Measurements from ENCODE around the gene RPL13A.
"Not testable (repeated sequence)": the region's sequence is repeated elsewhere in the genome, so short reads cannot be mapped to it uniquely, and the experiment has no call there.

RPL13A gene

GRCh38 chr19:49472936-49473335 lies 14.5 kb upstream of the RPL13A start:
- Histone ChIP-seq H3K4me3 (peak overlapping the region in 1 of 10 experiments; percentile 63; a peak in 1 of 20 replicates), H4K20me1 (peaks cover 0 to 15% (median 0%) of the 10 kb centered on the region in 11 experiments; a peak in 6 of 22 replicates), H3K36me3 (peaks cover 0 to 6% (median 0%) of the 10 kb centered on the region in 11 experiments; a peak in 5 of 22 replicates), H3K27ac (peak overlapping the region in 8 of 11 experiments; percentile 13 to 80 (median 66); a peak in 10 of 22 replicates), H3K9ac (peak overlapping the region in 9 of 11 experiments; percentile 12 to 80 (median 67); a peak in 12 of 22 replicates), H3K9me3 (replicated peaks in 1 of 11) (no peaks in the 10 kb centered on the region), H3K4me1 (peaks cover 50 to 92% (median 90%) of the 10 kb centered on the region in 10 experiments), H3K27me3 (no peaks in the 10 kb centered on the region), H3K4me2 (peak overlapping the region; percentile 80 to 96 (median 88))
- TF ChIP-seq Cebpa-rat (IDR thresholded peaks at IDR 0.05) = no peak

- H3K4me1 ChIP-seq = peaks cover 45 to 87% (median 84%) of the 10 kb centered on the region in 10 experiments
- H3K27ac ChIP-seq = peak overlapping the region in 9 of 11 experiments; percentile 53 to 80 (median 71); a peak in 15 of 22 replicates
- peaks cover 0 to 15% (median 0%) of the 10 kb centered on the region in 11 experiments; a peak in 6 of 22 replicates for H4K20me1 ChIP-seq
- H3K4me2 ChIP-seq = peak overlapping the region; percentile 80 to 96 (median 88)
- not testable (repeated sequence) for H3K27me3 ChIP-seq; H3K36me3 ChIP-seq; H3K9me3 ChIP-seq (replicated peaks in 1 of 11)
- peak overlapping the region; percentile 46 to 71 (median 56) for H3K4me3 ChIP-seq
- peak overlapping the region; percentile 65 to 83 (median 76); a peak in 21 of 22 replicates for H3K9ac ChIP-seq
Measured at GRCh38 chr19:49473501-49473867, 13.9 kb upstream of the RPL13A start.

- H3K27me3 ChIP-seq = no peaks in the 10 kb centered on the region
- peaks cover 0 to 5% (median 0%) of the 10 kb centered on the region in 11 experiments; a peak in 3 of 22 replicates for H3K36me3 ChIP-seq
- peak within 1 kb of the TSS; percentile 65 to 83 (median 76) for H3K9ac ChIP-seq
- peak within 1 kb of the TSS; percentile 46 to 71 (median 56) for H3K4me3 ChIP-seq
- peaks cover 0 to 15% (median 0%) of the 10 kb centered on the region in 11 experiments; a peak in 6 of 22 replicates for H4K20me1 ChIP-seq
- peak within 1 kb of the TSS; percentile 80 to 96 (median 88) for H3K4me2 ChIP-seq
- no peaks in the 10 kb centered on the region for H3K9me3 ChIP-seq (replicated peaks in 1 of 11)
- peak within 1 kb of the TSS; percentile 53 to 80 (median 69); a peak in 20 of 22 replicates for H3K27ac ChIP-seq
- peaks cover 39 to 85% (median 79%) of the 10 kb centered on the region in 10 experiments for H3K4me1 ChIP-seq
- TF ChIP-seq Cebpa-rat (IDR thresholded peaks at IDR 0.05) = no peak
Measured at GRCh38 chr19:49473868-49474541, 13.4 kb upstream of the RPL13A start, which contains the start of gene FLT3LG. TSS of gene FLT3LG (plus strand) at chr19:49474215. CDS start at chr19:49474640, 425 bp downstream.

- peak overlapping the region; percentile 46 to 71 (median 56); a peak in 19 of 20 replicates for H3K4me3 ChIP-seq
- H3K4me2 ChIP-seq = peak overlapping the region; percentile 80 to 96 (median 88)
- peaks cover 34 to 79% (median 74%) of the 10 kb centered on the region in 10 experiments for H3K4me1 ChIP-seq
- no peaks in the 10 kb centered on the region for H3K9me3 ChIP-seq (replicated peaks in 1 of 11)
- peaks cover 0 to 11% (median 0%) of the 10 kb centered on the region in 11 experiments; a peak in 6 of 22 replicates for H4K20me1 ChIP-seq
- H3K27me3 ChIP-seq = no peaks in the 10 kb centered on the region
- peak overlapping the region; percentile 65 to 83 (median 76); a peak in 21 of 22 replicates for H3K9ac ChIP-seq
- peak overlapping the region in 10 of 11 experiments; percentile 53 to 80 (median 70); a peak in 16 of 22 replicates for H3K27ac ChIP-seq
- TF ChIP-seq Cebpa-rat (IDR thresholded peaks at IDR 0.05) = no peak
- H3K36me3 ChIP-seq = peaks cover 0 to 5% (median 0%) of the 10 kb centered on the region in 11 experiments; a peak in 3 of 22 replicates
Measured at GRCh38 chr19:49474542-49474924, 12.9 kb upstream of the RPL13A start.

GRCh38 chr19:49475191-49475917 lies 12.1 kb upstream of the RPL13A start:
- Histone ChIP-seq H3K4me1 (peaks cover 26 to 71% (median 66%) of the 10 kb centered on the region in 10 experiments), H3K27ac (peak overlapping the region in 7 of 11 experiments; percentile 53 to 80 (median 72); a peak in 7 of 22 replicates), H3K9me3 (replicated peaks in 1 of 11) (no peaks in the 10 kb centered on the region), H3K27me3 (no peaks in the 10 kb centered on the region), H3K36me3 (peaks cover 0 to 5% (median 0%) of the 10 kb centered on the region in 11 experiments; a peak in 3 of 22 replicates), H3K9ac (peak overlapping the region in 7 of 11 experiments; percentile 67 to 80 (median 76); a peak in 13 of 22 replicates), H3K4me3 (peak overlapping the region in 2 of 10 experiments; percentile 56 to 71; a peak in 2 of 20 replicates), H4K20me1 (peaks cover 0 to 3% (median 0%) of the 10 kb centered on the region in 11 experiments; a peak in 2 of 22 replicates), H3K4me2 (peak overlapping the region; percentile 80 to 96 (median 88))
- no peak for TF ChIP-seq Cebpa-rat (IDR thresholded peaks at IDR 0.05)

- Histone ChIP-seq H3K4me1 (peaks cover 17 to 62% (median 57%) of the 10 kb centered on the region in 10 experiments), H3K4me3 (no peak overlapping the region), H3K4me2 (peak overlapping the region; percentile 19 to 96 (median 86); a peak in 18 of 22 replicates), H3K9me3 (replicated peaks in 1 of 11) (no peaks in the 10 kb centered on the region), H3K27me3 (no peaks in the 10 kb centered on the region), H3K27ac (peak overlapping the region in 5 of 11 experiments; percentile 26 to 71 (median 28); a peak in 7 of 22 replicates), H3K36me3 (no peaks in the 10 kb centered on the region; a peak in 1 of 22 replicates), H3K9ac (peak overlapping the region in 2 of 11 experiments; percentile 5 to 23; a peak in 1 of 22 replicates), H4K20me1 (no peaks in the 10 kb centered on the region)
- TF ChIP-seq Cebpa-rat (IDR thresholded peaks at IDR 0.05) = no peak
Measured at GRCh38 chr19:49475995-49476880, 11.2 kb upstream of the RPL13A start.

- Histone ChIP-seq H3K27me3 (no peaks in the 10 kb centered on the region), H3K4me2 (no peak overlapping the region), H3K9me3 (replicated peaks in 1 of 11) (no peaks in the 10 kb centered on the region), H3K27ac (no peak overlapping the region), H3K36me3 (no peaks in the 10 kb centered on the region), H3K9ac (no peak overlapping the region), H3K4me1 (peaks cover 0 to 28% (median 23%) of the 10 kb centered on the region in 10 experiments; a peak in 18 of 20 replicates), H3K4me3 (no peak overlapping the region), H4K20me1 (no peaks in the 10 kb centered on the region)
- TF ChIP-seq Cebpa-rat (IDR thresholded peaks at IDR 0.05) = no peak
Measured at GRCh38 chr19:49479975-49480628, 7.3 kb upstream of the RPL13A start.
